GM12878 (cell line): ENCODE measurements around the gene GPR31. TPM values are rescaled to one million over a fixed set of nuclear protein-coding genes. Genes with fewer than 3 reads are reported as not detected.

ENCODE experiments used
- BMI1 ChIP-seq: fragments of 450-650 bp; IDR thresholded peaks from 2 replicates; pipeline ENCODE4 v1.6.1; 2016; ENCODE audit warnings: mild to moderate bottlenecking, moderate library complexity, borderline replicate concordance
- CHD1 ChIP-seq: IDR thresholded peaks from 2 replicates; pipeline ENCODE4 v1.6.1; 2012; ENCODE audit warnings: low read depth, low read length, improper control_type of control experiment
- EP300 ChIP-seq, 2 experiments: fragments of 150-350 bp in 1 of 2; IDR thresholded peaks; 2 replicates each; pipeline ENCODE4 v1.6.1; 2011 to 2012; ENCODE audit warnings: low read depth in 2 of 2, low read length in 2 of 2, borderline replicate concordance in 1 of 2, improper control_type of control experiment in 1 of 2, inconsistent platforms in 1 of 2; ENCODE audit not compliant: control insufficient read depth in 1 of 2
- FOXK2 ChIP-seq: fragments of 450-650 bp; IDR thresholded peaks from 2 replicates; pipeline ENCODE4 v1.6.1; 2017; ENCODE audit warnings: mild to moderate bottlenecking, moderate library complexity
- LARP7 ChIP-seq: fragments of 450-650 bp; IDR thresholded peaks from 2 replicates; pipeline ENCODE4 v1.6.1; 2017; ENCODE audit warnings: mild to moderate bottlenecking
- MYB ChIP-seq: fragments of 150-350 bp; IDR thresholded peaks from 2 replicates; pipeline ENCODE4 v1.6.1; 2014; ENCODE audit warnings: mild to moderate bottlenecking, low read depth, low read length, borderline replicate concordance
- NFIC ChIP-seq: IDR thresholded peaks from 2 replicates; pipeline ENCODE4 v1.6.1; 2012; ENCODE audit warnings: low read depth, mild to moderate bottlenecking, inconsistent platforms, low read length, moderate library complexity
- NFYA ChIP-seq: IDR thresholded peaks from 2 replicates; pipeline ENCODE4 v1.6.1; 2011; ENCODE audit warnings: low read depth, mild to moderate bottlenecking, low read length, improper control_type of control experiment, borderline replicate concordance
- PAX8 ChIP-seq: fragments of 450-650 bp; IDR thresholded peaks from 2 replicates; pipeline ENCODE4 v1.6.1; 2017; ENCODE audit warnings: mild to moderate bottlenecking, moderate library complexity
- POLR2A ChIP-seq: IDR thresholded peaks from 2 replicates; pipeline ENCODE4 v1.6.1; 2011; ENCODE audit warnings: low read depth, mild to moderate bottlenecking, low read length
- SMARCA5 ChIP-seq: fragments of 450-650 bp; IDR thresholded peaks from 2 replicates; pipeline ENCODE4 v1.6.1; 2017; ENCODE audit warnings: mild to moderate bottlenecking
- STAT1 ChIP-seq: fragments of 450-650 bp; conservative IDR thresholded peaks from 2 replicates; pipeline ENCODE4 v1.6.1; 2014; ENCODE audit warnings: antibody characterized with exemption, mild to moderate bottlenecking
- TCF12 ChIP-seq: IDR thresholded peaks from 2 replicates; pipeline ENCODE4 v1.6.1; 2011; ENCODE audit warnings: low read depth, mild to moderate bottlenecking, low read length
- polyA plus RNA-seq, 11 experiments: library from polyadenylated mRNA; depleted of rRNA in 4 of 11; unstranded in 6 of 11; stranded (reverse) in 5 of 11; fragments of >200 nt; fragmentation: Nextera tagmentation in 4 of 11; fragmentation: Illumina TruSeq in 1 of 11; extraction: Ambion mirVana in 4 of 11; extraction: Trizol in 1 of 11; gene quantifications; 1 replicate in 1 of 11; 2 replicates in 10 of 11; pipeline versions ENCODE4 v1.2.1 to v1.2.3, GENCODE V29; 2011 to 2016; ENCODE audit warnings: inconsistent platforms in 2 of 11, missing spikeins in 2 of 11, low read depth in 1 of 11
- total RNA-seq, 4 experiments: library from RNA; depleted of rRNA in 3 of 4; stranded (reverse); fragments of >200 nt in 3 of 4; fragmentation: Illumina TruSeq in 1 of 4; extraction: Trizol in 1 of 4; gene quantifications; 2 replicates each; pipeline versions ENCODE4 v1.2.1 to v1.2.3, GENCODE V29; 2013 to 2021
- TF ChIP-seq, protein P1 (sequence below): IDR thresholded peaks from 2 replicates; pipeline ENCODE4 v1.6.1; 2011; ENCODE audit warnings: low read depth, low read length, improper control_type of control experiment, borderline replicate concordance
- TF ChIP-seq, protein P2 (sequence below): fragments of 450-650 bp; formaldehyde crosslinking; IDR thresholded peaks from 2 replicates; pipeline ENCODE4 v1.4.0; 2020; ENCODE audit warnings: mild to moderate bottlenecking, moderate library complexity
- TF ChIP-seq, protein P3 (sequence below): fragments of 450-650 bp; IDR thresholded peaks from 2 replicates; pipeline ENCODE4 v1.6.1; 2017; ENCODE audit warnings: mild to moderate bottlenecking, moderate library complexity
- TF ChIP-seq, protein P4 (sequence below): fragments of 450-650 bp; formaldehyde crosslinking; IDR thresholded peaks from 2 replicates; pipeline ENCODE4 v1.4.0; 2022; ENCODE audit warnings: mild to moderate bottlenecking, moderate library complexity

GPR31 gene
- total and polyA plus RNA-seq, 10 of the 15 experiments (the other 5 are each of a cell fraction or from before 2014, with no cell fraction given), result not detected

DNA sequence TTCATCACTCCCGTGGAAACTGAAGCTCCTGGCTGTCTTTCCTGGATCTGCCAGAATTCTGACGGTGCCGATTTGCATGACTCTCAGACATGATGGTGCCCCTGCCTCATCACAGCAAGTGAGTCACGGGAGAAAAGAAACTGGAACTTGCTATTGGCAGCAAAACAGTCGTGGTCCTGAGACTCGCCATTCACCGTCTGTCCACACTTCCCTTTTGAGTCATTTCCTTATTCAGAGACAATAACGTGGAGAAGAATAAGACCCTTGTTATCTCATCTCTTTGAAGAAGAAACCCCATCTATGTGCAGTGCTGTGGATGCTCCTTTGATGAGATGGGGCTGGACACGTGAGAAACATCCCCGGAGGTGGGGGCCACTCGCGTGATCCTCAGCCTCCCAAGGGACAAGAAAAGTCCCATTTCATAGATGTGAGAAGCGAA, 4.2 kb downstream of the GPR31 start (continued):
- TF ChIP-seq, protein P1, sequence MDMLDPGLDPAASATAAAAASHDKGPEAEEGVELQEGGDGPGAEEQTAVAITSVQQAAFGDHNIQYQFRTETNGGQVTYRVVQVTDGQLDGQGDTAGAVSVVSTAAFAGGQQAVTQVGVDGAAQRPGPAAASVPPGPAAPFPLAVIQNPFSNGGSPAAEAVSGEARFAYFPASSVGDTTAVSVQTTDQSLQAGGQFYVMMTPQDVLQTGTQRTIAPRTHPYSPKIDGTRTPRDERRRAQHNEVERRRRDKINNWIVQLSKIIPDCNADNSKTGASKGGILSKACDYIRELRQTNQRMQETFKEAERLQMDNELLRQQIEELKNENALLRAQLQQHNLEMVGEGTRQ, result peak; percentile 9; the same call in 1 of the 2 replicates
- TF ChIP-seq, protein P2, sequence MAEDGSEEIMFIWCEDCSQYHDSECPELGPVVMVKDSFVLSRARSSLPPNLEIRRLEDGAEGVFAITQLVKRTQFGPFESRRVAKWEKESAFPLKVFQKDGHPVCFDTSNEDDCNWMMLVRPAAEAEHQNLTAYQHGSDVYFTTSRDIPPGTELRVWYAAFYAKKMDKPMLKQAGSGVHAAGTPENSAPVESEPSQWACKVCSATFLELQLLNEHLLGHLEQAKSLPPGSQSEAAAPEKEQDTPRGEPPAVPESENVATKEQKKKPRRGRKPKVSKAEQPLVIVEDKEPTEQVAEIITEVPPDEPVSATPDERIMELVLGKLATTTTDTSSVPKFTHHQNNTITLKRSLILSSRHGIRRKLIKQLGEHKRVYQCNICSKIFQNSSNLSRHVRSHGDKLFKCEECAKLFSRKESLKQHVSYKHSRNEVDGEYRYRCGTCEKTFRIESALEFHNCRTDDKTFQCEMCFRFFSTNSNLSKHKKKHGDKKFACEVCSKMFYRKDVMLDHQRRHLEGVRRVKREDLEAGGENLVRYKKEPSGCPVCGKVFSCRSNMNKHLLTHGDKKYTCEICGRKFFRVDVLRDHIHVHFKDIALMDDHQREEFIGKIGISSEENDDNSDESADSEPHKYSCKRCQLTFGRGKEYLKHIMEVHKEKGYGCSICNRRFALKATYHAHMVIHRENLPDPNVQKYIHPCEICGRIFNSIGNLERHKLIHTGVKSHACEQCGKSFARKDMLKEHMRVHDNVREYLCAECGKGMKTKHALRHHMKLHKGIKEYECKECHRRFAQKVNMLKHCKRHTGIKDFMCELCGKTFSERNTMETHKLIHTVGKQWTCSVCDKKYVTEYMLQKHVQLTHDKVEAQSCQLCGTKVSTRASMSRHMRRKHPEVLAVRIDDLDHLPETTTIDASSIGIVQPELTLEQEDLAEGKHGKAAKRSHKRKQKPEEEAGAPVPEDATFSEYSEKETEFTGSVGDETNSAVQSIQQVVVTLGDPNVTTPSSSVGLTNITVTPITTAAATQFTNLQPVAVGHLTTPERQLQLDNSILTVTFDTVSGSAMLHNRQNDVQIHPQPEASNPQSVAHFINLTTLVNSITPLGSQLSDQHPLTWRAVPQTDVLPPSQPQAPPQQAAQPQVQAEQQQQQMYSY (CRISPR knock-in tag), result no peak
- TF ChIP-seq TCF12, result 0 out of 2 replicates have a peak, but pooled peaks have one; percentile 37
- TF ChIP-seq, protein P3, sequence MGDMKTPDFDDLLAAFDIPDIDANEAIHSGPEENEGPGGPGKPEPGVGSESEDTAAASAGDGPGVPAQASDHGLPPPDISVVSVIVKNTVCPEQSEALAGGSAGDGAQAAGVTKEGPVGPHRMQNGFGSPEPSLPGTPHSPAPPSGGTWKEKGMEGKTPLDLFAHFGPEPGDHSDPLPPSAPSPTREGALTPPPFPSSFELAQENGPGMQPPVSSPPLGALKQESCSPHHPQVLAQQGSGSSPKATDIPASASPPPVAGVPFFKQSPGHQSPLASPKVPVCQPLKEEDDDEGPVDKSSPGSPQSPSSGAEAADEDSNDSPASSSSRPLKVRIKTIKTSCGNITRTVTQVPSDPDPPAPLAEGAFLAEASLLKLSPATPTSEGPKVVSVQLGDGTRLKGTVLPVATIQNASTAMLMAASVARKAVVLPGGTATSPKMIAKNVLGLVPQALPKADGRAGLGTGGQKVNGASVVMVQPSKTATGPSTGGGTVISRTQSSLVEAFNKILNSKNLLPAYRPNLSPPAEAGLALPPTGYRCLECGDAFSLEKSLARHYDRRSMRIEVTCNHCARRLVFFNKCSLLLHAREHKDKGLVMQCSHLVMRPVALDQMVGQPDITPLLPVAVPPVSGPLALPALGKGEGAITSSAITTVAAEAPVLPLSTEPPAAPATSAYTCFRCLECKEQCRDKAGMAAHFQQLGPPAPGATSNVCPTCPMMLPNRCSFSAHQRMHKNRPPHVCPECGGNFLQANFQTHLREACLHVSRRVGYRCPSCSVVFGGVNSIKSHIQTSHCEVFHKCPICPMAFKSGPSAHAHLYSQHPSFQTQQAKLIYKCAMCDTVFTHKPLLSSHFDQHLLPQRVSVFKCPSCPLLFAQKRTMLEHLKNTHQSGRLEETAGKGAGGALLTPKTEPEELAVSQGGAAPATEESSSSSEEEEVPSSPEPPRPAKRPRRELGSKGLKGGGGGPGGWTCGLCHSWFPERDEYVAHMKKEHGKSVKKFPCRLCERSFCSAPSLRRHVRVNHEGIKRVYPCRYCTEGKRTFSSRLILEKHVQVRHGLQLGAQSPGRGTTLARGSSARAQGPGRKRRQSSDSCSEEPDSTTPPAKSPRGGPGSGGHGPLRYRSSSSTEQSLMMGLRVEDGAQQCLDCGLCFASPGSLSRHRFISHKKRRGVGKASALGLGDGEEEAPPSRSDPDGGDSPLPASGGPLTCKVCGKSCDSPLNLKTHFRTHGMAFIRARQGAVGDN, result 0 out of 2 replicates have a peak, but pooled peaks have one; percentile 31
- no peak for TF ChIP-seq CHD1
- TF ChIP-seq SMARCA5, result no peak
- peak; percentile 52 for TF ChIP-seq NFIC
- peak; percentile 44 for TF ChIP-seq FOXK2
- TF ChIP-seq, protein P4, sequence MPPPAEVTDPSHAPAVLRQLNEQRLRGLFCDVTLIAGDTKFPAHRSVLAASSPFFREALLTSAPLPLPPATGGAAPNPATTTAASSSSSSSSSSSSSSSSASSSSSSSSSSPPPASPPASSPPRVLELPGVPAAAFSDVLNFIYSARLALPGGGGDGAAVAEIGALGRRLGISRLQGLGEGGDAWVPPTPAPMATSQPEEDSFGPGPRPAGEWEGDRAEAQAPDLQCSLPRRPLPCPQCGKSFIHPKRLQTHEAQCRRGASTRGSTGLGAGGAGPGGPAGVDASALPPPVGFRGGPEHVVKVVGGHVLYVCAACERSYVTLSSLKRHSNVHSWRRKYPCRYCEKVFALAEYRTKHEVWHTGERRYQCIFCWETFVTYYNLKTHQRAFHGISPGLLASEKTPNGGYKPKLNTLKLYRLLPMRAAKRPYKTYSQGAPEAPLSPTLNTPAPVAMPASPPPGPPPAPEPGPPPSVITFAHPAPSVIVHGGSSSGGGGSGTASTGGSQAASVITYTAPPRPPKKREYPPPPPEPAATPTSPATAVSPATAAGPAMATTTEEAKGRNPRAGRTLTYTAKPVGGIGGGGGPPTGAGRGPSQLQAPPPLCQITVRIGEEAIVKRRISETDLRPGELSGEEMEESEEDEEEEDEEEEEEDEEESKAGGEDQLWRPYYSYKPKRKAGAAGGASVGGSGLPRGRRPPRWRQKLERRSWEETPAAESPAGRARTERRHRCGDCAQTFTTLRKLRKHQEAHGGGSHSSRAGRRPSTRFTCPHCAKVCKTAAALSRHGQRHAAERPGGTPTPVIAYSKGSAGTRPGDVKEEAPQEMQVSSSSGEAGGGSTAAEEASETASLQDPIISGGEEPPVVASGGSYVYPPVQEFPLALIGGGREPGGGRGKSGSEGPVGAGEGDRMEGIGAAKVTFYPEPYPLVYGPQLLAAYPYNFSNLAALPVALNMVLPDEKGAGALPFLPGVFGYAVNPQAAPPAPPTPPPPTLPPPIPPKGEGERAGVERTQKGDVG (CRISPR knock-in tag), result no peak
- no peak for TF ChIP-seq BMI1
- peak; percentile 81; a peak in 3 of 4 replicates for TF ChIP-seq EP300 (IDR thresholded peaks at IDR 0.05; ENCODE audit: borderline replicate concordance in 1 of 2, control insufficient read depth in 1 of 2, low read depth in 2 of 2, low read length in 2 of 2)
- TF ChIP-seq MYB, result no peak
- no peak; the same call in 1 of the 2 replicates for TF ChIP-seq LARP7
- no peak for TF ChIP-seq POLR2A
- TF ChIP-seq PAX8, result no peak
- TF ChIP-seq STAT1, result 0 out of 2 replicates have a peak, but pooled peaks have one; percentile 24
- no peak for TF ChIP-seq NFYA
